ENCODE data around the gene APOBEC3G.
"Not testable (repeated sequence)": the region's sequence is repeated elsewhere in the genome, so short reads cannot be mapped to it uniquely, and the experiment has no call there.

The APOBEC3G gene

DNA sequence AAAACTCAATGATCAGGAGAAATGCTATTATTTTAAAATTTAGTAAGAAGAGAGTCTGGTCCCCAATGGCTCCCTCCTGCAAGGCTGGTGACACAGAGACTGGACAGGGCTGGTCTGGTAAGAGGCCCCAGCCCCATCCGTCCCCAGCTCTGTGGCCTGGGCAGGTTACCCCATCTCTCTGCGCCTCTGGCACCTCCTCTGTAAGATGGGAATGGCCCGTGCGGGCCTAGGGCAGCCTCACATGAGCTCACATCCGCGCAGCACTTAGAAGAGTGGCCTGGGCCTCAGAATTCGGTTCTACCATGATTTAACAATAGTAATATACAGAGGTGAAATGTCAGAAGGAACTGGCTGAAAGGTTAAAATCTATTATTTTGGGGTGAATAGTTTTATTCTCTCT lies 35.2 kb upstream of the APOBEC3G start:
- no peak overlapping the region for H3K27ac ChIP-seq (ENCODE audit: low read depth, low read length, severe bottlenecking)

DNA sequence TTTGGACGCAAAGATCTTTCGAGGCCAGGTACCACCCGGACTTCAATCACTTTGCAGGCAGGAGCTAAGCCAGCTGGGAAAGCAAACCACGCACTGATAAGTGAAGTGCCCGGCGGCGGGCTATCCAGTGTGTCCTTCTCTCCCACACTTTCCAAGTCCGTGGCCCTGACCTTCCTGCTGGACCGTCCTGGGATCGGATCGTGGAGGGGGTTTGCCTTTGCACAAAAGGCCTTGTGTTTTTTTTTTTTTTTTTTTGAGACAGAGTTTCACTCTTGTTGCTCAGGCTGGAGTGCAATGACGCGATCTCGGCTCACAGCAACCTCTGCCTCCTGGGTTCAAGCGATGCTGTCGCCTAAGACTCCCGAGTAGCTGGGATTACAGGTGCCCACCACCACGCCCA lies 34.0 kb upstream of the APOBEC3G start:
- H3K36me3 ChIP-seq (ENCODE audit: control insufficient read depth, insufficient read depth, low read length); H3K4me3 ChIP-seq (ENCODE audit: extremely low read depth, insufficient read depth, low read length, poor library complexity, severe bottlenecking); H3K9me3 ChIP-seq (ENCODE audit: control insufficient read depth, low read length); H3K4me1 ChIP-seq (ENCODE audit: control insufficient read depth, insufficient read depth, low read length, poor library complexity, severe bottlenecking); H3K27ac ChIP-seq (ENCODE audit: low read depth, low read length, severe bottlenecking): not testable (repeated sequence)
- 100% methylated on average over 3 to 5 of the region's 18 CpGs for WGBS, 2 experiments (ENCODE audit: insufficient coverage in 2 of 2)

More for the DNA sequence above, 35.2 kb upstream of the APOBEC3G start:
- 93 to 100% methylated on average over 3 to 5 of the region's 7 CpGs for WGBS, 2 experiments (ENCODE audit: insufficient coverage in 2 of 2)
- Histone ChIP-seq H3K36me3 (ENCODE audit: control insufficient read depth, insufficient read depth, low read length) (no peaks in the 10 kb centered on the region), H3K4me1 (ENCODE audit: control insufficient read depth, insufficient read depth, low read length, poor library complexity, severe bottlenecking) (peaks cover 3% of the 10 kb centered on the region), H3K4me3 (ENCODE audit: extremely low read depth, insufficient read depth, low read length, poor library complexity, severe bottlenecking) (no peak overlapping the region), H3K9me3 (ENCODE audit: control insufficient read depth, low read length) (no peaks in the 10 kb centered on the region)

DNA sequence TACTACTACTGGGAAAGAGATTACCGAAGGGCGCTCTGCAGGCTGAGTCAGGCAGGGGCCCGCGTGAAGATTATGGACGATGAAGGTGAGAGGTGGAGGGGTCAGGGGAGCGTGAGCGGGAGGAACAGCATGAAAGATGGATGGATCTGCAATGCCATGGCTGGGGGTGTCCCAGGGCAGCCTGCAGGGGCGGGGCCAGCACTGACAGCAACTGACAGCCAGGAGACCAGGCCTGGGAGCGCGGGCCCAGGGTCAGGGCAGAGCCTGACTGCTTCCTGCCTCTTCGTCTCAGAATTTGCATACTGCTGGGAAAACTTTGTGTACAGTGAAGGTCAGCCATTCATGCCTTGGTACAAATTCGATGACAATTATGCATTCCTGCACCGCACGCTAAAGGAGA lies 31.9 kb upstream of the APOBEC3G start:
- not testable (repeated sequence) for H3K9me3 ChIP-seq (ENCODE audit: control insufficient read depth, low read length); H3K27ac ChIP-seq (ENCODE audit: low read depth, low read length, severe bottlenecking); H3K4me1 ChIP-seq (ENCODE audit: control insufficient read depth, insufficient read depth, low read length, poor library complexity, severe bottlenecking); H3K4me3 ChIP-seq (ENCODE audit: extremely low read depth, insufficient read depth, low read length, poor library complexity, severe bottlenecking); H3K36me3 ChIP-seq (ENCODE audit: control insufficient read depth, insufficient read depth, low read length)
- WGBS, 2 experiments (ENCODE audit: insufficient coverage in 2 of 2): 86 to 88% methylated on average over 8 to 14 of the region's 14 CpGs

DNA sequence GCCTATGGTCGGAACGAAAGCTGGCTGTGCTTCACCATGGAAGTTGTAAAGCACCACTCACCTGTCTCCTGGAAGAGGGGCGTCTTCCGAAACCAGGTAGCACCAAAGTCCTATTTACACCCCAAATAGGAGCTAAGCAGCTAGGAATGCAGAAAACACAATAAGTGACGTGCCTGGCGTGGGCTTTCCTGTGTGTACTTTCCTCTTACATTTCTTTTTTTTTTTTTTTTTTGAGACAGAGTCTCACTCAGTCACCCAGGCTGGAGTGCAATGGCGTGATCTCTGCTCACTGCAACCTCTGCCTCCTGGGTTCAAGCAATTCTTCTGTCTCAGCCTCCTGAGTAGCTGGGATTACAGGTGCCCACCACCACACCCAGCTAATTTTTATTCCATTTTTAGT lies 27.6 kb upstream of the APOBEC3G start:
- H3K9me3 ChIP-seq (ENCODE audit: control insufficient read depth, low read length); H3K4me3 ChIP-seq (ENCODE audit: extremely low read depth, insufficient read depth, low read length, poor library complexity, severe bottlenecking); H3K4me1 ChIP-seq (ENCODE audit: control insufficient read depth, insufficient read depth, low read length, poor library complexity, severe bottlenecking); H3K36me3 ChIP-seq (ENCODE audit: control insufficient read depth, insufficient read depth, low read length); H3K27ac ChIP-seq (ENCODE audit: low read depth, low read length, severe bottlenecking): not testable (repeated sequence)
- 94 to 96% methylated on average over 5 to 7 of the region's 7 CpGs for WGBS, 2 experiments (ENCODE audit: insufficient coverage in 2 of 2)

DNA sequence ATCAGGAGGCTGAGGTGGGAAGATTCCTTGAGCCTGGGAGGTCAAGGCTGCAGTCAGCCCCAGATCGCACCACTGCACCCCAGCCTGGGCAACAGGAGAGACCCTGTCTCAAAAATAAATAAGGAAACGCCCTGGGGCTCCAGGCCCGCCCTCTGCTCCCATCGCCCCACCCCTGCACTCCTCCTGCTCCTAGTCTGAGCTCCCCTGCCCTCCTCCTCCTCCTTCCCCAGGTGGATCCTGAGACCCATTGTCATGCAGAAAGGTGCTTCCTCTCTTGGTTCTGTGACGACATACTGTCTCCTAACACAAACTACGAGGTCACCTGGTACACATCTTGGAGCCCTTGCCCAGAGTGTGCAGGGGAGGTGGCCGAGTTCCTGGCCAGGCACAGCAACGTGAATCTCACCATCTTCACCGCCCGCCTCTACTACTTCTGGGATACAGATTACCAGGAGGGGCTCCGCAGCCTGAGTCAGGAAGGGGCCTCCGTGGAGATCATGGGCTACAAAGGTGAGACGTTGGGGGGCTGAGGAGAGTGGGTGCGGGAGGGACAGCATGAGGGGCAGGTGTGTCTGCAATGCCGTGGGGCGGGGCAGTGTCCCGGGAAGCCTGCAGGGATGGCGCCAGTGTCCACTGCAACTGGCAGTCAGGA lies 25.1 kb upstream of the APOBEC3G start:
- not testable (repeated sequence) for H3K27ac ChIP-seq (ENCODE audit: low read depth, low read length, severe bottlenecking); H3K36me3 ChIP-seq (ENCODE audit: control insufficient read depth, insufficient read depth, low read length); H3K4me3 ChIP-seq (ENCODE audit: extremely low read depth, insufficient read depth, low read length, poor library complexity, severe bottlenecking); H3K4me1 ChIP-seq (ENCODE audit: control insufficient read depth, insufficient read depth, low read length, poor library complexity, severe bottlenecking)
- 87 to 89% methylated on average over 9 to 14 of the region's 18 CpGs for WGBS, 2 experiments (ENCODE audit: insufficient coverage in 2 of 2)
- peaks cover 11% of the 10 kb centered on the region for H3K9me3 ChIP-seq (ENCODE audit: control insufficient read depth, low read length)

DNA sequence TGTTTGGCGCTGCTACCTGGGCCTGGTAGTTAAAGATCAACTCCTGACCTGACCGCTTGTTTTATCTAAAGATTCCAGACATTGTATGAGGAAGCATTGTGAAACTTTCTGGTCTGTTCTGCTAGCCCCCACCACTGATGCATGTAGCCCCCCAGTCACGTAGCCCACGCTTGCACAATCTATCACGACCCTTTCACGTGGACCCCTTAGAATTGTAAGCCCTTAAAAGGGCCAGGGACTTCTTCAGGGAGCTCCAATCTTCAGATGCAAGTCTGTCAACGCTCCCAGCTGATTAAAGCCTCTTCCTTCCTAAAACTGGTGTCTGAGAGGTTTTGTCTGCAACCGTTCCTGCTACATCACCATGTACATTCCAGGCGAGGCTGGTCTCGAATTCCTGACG lies 21.4 kb upstream of the APOBEC3G start:
- Histone ChIP-seq H3K4me3 (ENCODE audit: extremely low read depth, insufficient read depth, low read length, poor library complexity, severe bottlenecking) (no peak overlapping the region), H3K4me1 (ENCODE audit: control insufficient read depth, insufficient read depth, low read length, poor library complexity, severe bottlenecking) (no peaks in the 10 kb centered on the region), H3K9me3 (ENCODE audit: control insufficient read depth, low read length) (peaks cover 11% of the 10 kb centered on the region), H3K27ac (ENCODE audit: low read depth, low read length, severe bottlenecking) (no peak overlapping the region), H3K36me3 (ENCODE audit: control insufficient read depth, insufficient read depth, low read length) (no peaks in the 10 kb centered on the region)
- WGBS, 2 experiments (ENCODE audit: insufficient coverage in 2 of 2): 91 to 96% methylated on average over 11 of the region's 11 CpGs

DNA sequence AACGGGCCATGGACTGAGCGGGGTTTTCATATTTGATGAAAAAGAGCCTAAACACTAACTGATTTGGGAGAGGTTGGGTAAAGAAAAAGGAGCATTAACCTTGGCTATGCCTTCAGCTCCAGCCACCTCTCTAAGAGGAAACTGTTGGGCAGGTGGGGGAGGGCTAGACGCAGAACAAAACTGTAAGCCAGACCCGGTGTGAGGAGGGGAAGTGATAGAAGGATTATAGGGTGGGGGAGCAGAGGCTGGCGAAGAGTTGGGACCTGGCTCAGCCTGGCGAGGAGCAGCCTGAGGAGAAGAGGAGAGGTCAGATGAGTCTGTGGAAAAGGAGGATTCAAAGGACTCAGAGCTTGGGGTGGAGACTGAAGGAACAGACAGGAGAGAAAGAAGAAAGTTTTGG lies 15.8 kb upstream of the APOBEC3G start:
- H3K36me3 ChIP-seq (ENCODE audit: control insufficient read depth, insufficient read depth, low read length); H3K4me3 ChIP-seq (ENCODE audit: extremely low read depth, insufficient read depth, low read length, poor library complexity, severe bottlenecking); H3K27ac ChIP-seq (ENCODE audit: low read depth, low read length, severe bottlenecking); H3K9me3 ChIP-seq (ENCODE audit: control insufficient read depth, low read length); H3K4me1 ChIP-seq (ENCODE audit: control insufficient read depth, insufficient read depth, low read length, poor library complexity, severe bottlenecking): not testable (repeated sequence)
- 60 to 77% methylated on average over 4 to 6 of the region's 6 CpGs for WGBS, 2 experiments (ENCODE audit: insufficient coverage in 2 of 2)

DNA sequence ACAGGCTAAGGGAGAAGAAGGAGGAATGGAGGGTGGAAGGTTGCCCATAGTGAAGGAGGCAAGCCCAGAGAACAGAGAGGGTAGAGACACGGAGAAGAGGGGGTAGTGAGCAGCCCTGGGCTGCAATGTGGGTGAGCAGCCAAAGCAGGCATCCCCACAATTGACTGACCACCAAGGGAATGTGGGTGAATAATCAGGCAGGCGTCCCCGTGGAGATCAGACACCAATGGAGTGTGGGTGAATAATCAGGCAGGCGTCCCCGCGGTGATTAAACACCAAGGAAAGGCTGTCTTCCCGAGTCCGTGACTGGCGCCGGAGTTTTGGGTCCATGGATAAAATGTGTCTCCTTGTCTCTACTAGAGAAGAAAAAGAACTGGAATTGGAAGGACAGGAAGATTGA lies 15.1 kb upstream of the APOBEC3G start:
- not testable (repeated sequence) for H3K4me1 ChIP-seq (ENCODE audit: control insufficient read depth, insufficient read depth, low read length, poor library complexity, severe bottlenecking)
- 90 to 93% methylated on average over 9 to 10 of the region's 10 CpGs for WGBS, 2 experiments (ENCODE audit: insufficient coverage in 2 of 2)

DNA sequence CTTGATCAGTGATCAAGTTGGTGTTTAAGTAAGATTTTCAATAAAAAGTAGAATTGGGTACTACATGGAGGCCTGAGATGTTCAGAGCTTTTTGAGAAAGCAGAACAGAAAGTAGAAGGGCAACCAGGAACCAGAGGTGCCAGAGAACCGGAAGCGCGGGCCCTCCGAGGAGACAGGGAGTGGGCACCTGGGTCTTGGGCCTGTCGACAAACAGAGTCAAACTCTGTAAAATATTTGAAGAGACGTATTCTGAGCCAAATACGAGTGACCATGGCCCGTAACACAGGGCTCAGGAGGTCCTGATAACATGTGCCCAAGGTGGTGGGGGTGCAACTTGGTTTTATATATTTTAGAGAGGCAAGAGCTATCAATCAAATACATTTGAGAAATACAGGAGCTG lies 13.2 kb upstream of the APOBEC3G start:
- H3K9me3 ChIP-seq (ENCODE audit: control insufficient read depth, low read length); H3K4me3 ChIP-seq (ENCODE audit: extremely low read depth, insufficient read depth, low read length, poor library complexity, severe bottlenecking); H3K27ac ChIP-seq (ENCODE audit: low read depth, low read length, severe bottlenecking); H3K36me3 ChIP-seq (ENCODE audit: control insufficient read depth, insufficient read depth, low read length); H3K4me1 ChIP-seq (ENCODE audit: control insufficient read depth, insufficient read depth, low read length, poor library complexity, severe bottlenecking): not testable (repeated sequence)
- WGBS, 2 experiments (ENCODE audit: insufficient coverage in 2 of 2): 95 to 97% methylated on average over 3 to 4 of the region's 8 CpGs

More for the DNA sequence above, 15.1 kb upstream of the APOBEC3G start:
- H3K9me3 ChIP-seq (ENCODE audit: control insufficient read depth, low read length); H3K4me3 ChIP-seq (ENCODE audit: extremely low read depth, insufficient read depth, low read length, poor library complexity, severe bottlenecking); H3K36me3 ChIP-seq (ENCODE audit: control insufficient read depth, insufficient read depth, low read length); H3K27ac ChIP-seq (ENCODE audit: low read depth, low read length, severe bottlenecking): not testable (repeated sequence)

DNA sequence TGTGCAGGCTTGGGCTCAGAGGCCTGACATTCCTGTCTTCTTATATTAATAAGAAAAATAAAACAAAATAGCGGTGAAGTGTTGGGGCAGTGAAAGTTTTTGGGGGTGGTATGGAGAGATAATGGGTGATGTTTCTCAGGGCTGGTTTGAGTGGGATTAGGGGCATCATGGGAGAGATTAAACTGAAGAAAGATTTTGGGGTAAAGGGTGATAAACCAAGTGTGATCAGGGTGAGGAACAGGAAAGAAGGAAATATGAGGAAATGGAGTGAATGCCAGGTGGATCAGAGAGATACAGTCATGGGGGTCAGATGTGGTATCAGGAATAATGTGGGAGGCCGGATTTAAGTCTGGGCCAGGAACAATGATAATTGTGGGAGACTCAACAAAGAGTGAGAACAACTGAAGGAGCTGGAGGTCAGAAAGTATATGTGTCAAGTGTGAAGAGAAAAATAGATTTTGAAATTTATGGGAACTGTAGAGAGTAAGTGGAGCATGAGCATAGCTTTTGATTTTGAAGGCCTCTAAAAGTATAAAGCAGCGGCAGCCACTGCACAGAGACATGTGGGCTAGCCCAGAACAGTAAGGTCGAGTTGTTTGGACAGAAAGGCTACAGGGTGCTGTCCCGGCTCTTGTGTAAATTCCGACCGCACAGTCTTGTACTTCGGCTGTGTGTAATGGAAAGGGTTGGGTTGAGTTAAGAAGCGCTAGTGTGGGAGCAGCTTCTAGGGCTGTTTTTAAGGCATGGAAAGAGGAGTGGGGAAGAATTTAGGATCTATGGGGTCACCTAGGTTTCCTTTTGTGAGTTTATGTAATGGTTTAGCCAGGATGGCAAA lies 10.4 kb upstream of the APOBEC3G start:
- not testable (repeated sequence) for H3K27ac ChIP-seq (ENCODE audit: low read depth, low read length, severe bottlenecking); H3K4me1 ChIP-seq (ENCODE audit: control insufficient read depth, insufficient read depth, low read length, poor library complexity, severe bottlenecking); H3K4me3 ChIP-seq (ENCODE audit: extremely low read depth, insufficient read depth, low read length, poor library complexity, severe bottlenecking); H3K36me3 ChIP-seq (ENCODE audit: control insufficient read depth, insufficient read depth, low read length); H3K9me3 ChIP-seq (ENCODE audit: control insufficient read depth, low read length)
- 91 to 95% methylated on average over 7 to 8 of the region's 9 CpGs for WGBS, 2 experiments (ENCODE audit: insufficient coverage in 2 of 2)

Measured in mesodermal cell (in vitro differentiated cells).